ENCODE measurements around the gene MASP1.

DNA sequence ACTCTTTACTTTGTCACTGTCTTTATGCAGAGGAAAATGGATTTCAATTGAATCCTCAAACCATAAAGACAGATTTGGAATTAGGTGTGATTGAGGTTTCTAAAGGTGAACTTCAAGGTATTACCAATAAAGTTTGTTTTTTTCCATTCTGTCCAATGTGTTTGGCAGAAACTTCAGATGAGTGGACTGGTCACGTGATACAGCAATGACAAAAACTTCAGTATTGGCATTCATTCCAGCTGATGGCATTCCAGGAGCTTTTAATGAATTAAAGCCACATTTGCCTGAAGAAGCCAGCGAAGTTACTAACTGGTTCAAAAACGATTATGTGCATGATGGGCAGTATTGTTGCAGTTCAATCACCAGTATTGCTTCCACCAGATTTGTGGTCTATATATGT is 4.5 kb upstream of the MASP1 start:
- TF ChIP-seq, protein P1, sequence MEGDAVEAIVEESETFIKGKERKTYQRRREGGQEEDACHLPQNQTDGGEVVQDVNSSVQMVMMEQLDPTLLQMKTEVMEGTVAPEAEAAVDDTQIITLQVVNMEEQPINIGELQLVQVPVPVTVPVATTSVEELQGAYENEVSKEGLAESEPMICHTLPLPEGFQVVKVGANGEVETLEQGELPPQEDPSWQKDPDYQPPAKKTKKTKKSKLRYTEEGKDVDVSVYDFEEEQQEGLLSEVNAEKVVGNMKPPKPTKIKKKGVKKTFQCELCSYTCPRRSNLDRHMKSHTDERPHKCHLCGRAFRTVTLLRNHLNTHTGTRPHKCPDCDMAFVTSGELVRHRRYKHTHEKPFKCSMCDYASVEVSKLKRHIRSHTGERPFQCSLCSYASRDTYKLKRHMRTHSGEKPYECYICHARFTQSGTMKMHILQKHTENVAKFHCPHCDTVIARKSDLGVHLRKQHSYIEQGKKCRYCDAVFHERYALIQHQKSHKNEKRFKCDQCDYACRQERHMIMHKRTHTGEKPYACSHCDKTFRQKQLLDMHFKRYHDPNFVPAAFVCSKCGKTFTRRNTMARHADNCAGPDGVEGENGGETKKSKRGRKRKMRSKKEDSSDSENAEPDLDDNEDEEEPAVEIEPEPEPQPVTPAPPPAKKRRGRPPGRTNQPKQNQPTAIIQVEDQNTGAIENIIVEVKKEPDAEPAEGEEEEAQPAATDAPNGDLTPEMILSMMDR (IDR thresholded peaks at IDR 0.05) = no peak
- TF ChIP-seq POLR2A (IDR thresholded peaks at IDR 0.05) = no peak
